Neural progenitor cell (in vitro differentiated cells): ENCODE measurements around the gene TSPAN5. TPM values are rescaled to one million over a fixed set of nuclear protein-coding genes. Genes with fewer than 3 reads are reported as not detected.
"Not testable (repeated sequence)": the region's sequence is repeated elsewhere in the genome, so short reads cannot be mapped to it uniquely, and the experiment has no call there.

Experiments used
- DNase-seq: peaks from one replicate; pipeline ENCODE4 v3.0.0-alpha.2; 2016; ENCODE audit warnings: low spot score
- H2AFZ ChIP-seq: fragments of 200-600 bp; sonication (generic); replicated peaks from 2 replicates; pipeline ENCODE4 v1.6.1; 2016; ENCODE audit warnings: antibody characterized with exemption
- H3F3A ChIP-seq: fragments of 200-600 bp; sonication (generic); 2 replicates; pipeline ENCODE4 v1.6.1; 2016; ENCODE audit warnings: antibody characterized with exemption, low read depth
- H3K27ac ChIP-seq: fragments of 200-600 bp; sonication (generic); 2 replicates; pipeline ENCODE4 v1.5.1; 2016; ENCODE audit warnings: mild to moderate bottlenecking
- H3K27me3 ChIP-seq: fragments of 200-600 bp; sonication (generic); 2 replicates; pipeline ENCODE4 v1.6.1; 2016; ENCODE audit warnings: mild to moderate bottlenecking, moderate library complexity
- H3K36me3 ChIP-seq: fragments of 200-600 bp; sonication (generic); 2 replicates; pipeline ENCODE4 v1.5.1; 2016
- H3K4me1 ChIP-seq: fragments of 200-600 bp; sonication (generic); 2 replicates; pipeline ENCODE4 v1.6.1; 2016; ENCODE audit warnings: mixed run types
- H3K4me2 ChIP-seq: fragments of 200-600 bp; sonication (generic); 2 replicates; pipeline ENCODE4 v1.6.1; 2016
- H3K4me3 ChIP-seq: fragments of 200-600 bp; sonication (generic); 2 replicates; pipeline ENCODE4 v1.5.1; 2016
- H3K79me2 ChIP-seq: fragments of 200-600 bp; sonication (generic); 2 replicates; pipeline ENCODE4 v1.6.1; 2016; ENCODE audit warnings: low read depth
- H3K9ac ChIP-seq: fragments of 200-600 bp; sonication (generic); 2 replicates; pipeline ENCODE4 v1.6.1; 2016
- H3K9me3 ChIP-seq: fragments of 200-600 bp; sonication (generic); 2 replicates; pipeline ENCODE4 v1.5.1; 2016; ENCODE audit warnings: low read depth
- H4K20me1 ChIP-seq: fragments of 200-600 bp; sonication (generic); 2 replicates; pipeline ENCODE4 v1.6.1; 2016; ENCODE audit warnings: low read depth
- H3K27ac Mint-ChIP-seq: 3 replicates; pipeline ENCODE4 v1.8.0; 2021; ENCODE audit warnings: mixed read lengths
- H3K27me3 Mint-ChIP-seq: 2 replicates; pipeline ENCODE4 v1.8.0; 2022; ENCODE audit warnings: low read depth, mild to moderate bottlenecking, inconsistent platforms, moderate library complexity, mixed read lengths; ENCODE audit not compliant: insufficient read depth
- H3K36me3 Mint-ChIP-seq: 3 replicates; pipeline ENCODE4 v1.8.0; 2021; ENCODE audit warnings: mixed read lengths
- H3K4me1 Mint-ChIP-seq: 3 replicates; pipeline ENCODE4 v1.8.0; 2021; ENCODE audit warnings: mixed read lengths
- H3K4me3 Mint-ChIP-seq: 3 replicates; pipeline ENCODE4 v1.8.0; 2021; ENCODE audit warnings: mild to moderate bottlenecking, moderate library complexity, mixed read lengths
- H3K9me3 Mint-ChIP-seq: 3 replicates; pipeline ENCODE4 v1.8.0; 2020; ENCODE audit warnings: mixed read lengths
- EZH2 ChIP-seq: fragments of 200-600 bp; sonication (generic); IDR thresholded peaks from 2 replicates; pipeline ENCODE4 v1.6.1; 2017; ENCODE audit warnings: antibody characterized with exemption, mild to moderate bottlenecking, moderate library complexity
- EZH2phosphoT487 ChIP-seq: fragments of 200-600 bp; sonication (generic); IDR thresholded peaks from 2 replicates; pipeline ENCODE4 v1.6.1; 2017; ENCODE audit warnings: antibody characterized with exemption
- total RNA-seq: library from RNA; depleted of rRNA; stranded (reverse); fragments of >200 nt; gene quantifications from 2 replicates; pipeline ENCODE4 v1.2.3, GENCODE V29; 2015; ENCODE audit warnings: low replicate concordance
- TF ChIP-seq, protein P1 (sequence below): fragments of 200-600 bp; sonication (generic); IDR thresholded peaks from 2 replicates; pipeline ENCODE4 v1.5.1; 2017; ENCODE audit warnings: antibody characterized with exemption, mild to moderate bottlenecking

Gene TSPAN5
- total RNA-seq, result 31.7 and 34.9 TPM in 2 replicates

DNA sequence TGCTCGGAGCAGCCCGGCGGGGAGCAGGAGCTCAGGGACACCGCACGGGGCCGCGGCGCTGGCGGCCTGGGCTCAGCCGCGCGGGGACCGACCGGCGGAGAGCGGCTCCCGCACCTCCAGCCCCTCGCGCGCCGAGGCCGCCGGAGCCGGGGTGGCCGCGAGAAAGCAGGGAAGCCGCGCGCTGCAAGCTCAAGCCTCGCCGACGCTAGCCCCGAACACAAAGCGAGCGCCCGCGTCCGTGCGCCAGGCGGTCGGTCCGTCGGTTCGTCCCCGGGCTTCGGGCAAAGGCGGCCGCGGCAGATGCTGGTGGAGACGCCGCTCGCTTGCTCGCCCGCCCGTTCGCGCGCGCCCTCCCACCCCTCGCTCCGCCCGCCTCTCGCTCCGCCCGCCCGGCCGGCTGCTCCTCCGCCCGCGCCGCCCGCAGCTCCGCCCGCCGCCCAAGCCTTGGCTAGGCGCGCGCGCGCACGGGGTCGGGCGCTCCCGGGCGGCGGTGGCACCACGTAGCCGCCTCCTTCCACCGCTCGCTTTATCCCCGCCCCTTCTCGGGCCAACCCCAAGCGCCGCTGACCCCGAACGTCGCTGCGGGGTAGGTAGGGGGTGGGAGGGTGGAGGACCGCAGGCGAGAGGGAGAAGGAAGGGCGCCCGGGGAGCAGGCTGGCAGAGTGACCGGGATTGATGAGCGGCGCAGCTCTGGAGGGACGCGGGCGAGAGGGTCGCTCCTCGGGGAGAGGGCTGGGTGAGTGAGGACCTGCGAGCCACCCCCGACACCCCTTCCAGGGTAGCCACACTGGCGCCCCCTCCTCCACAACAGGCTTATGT is at the start of gene TSPAN5:
Gene TSPAN5, minus strand, starts transcription at position 325 of the 819 bp plus-strand sequence.
- peaks cover 57% of the 10 kb centered on the region for H3F3A ChIP-seq
- H3K27me3 ChIP-seq, result peaks cover 20% of the 10 kb centered on the region
- H3K4me2 ChIP-seq, result peak within 1 kb of the TSS; percentile 80
- Mint-ChIP-seq H3K9me3 (peaks cover 6% of the 10 kb centered on the region), H3K4me1 (peaks cover 58% of the 10 kb centered on the region), H3K27me3 (peaks cover 9% of the 10 kb centered on the region), H3K4me3 (peak within 1 kb of the TSS; percentile 94), H3K27ac (peak within 1 kb of the TSS; percentile 21), H3K36me3 (peaks cover 9% of the 10 kb centered on the region)
- H3K4me1 ChIP-seq, result peaks cover 51% of the 10 kb centered on the region
- peak within 1 kb of the TSS; percentile 80 for H3K4me3 ChIP-seq
- TF ChIP-seq EZH2phosphoT487 (no peak), EZH2 (peak; percentile 0)
- TF ChIP-seq, protein P1, sequence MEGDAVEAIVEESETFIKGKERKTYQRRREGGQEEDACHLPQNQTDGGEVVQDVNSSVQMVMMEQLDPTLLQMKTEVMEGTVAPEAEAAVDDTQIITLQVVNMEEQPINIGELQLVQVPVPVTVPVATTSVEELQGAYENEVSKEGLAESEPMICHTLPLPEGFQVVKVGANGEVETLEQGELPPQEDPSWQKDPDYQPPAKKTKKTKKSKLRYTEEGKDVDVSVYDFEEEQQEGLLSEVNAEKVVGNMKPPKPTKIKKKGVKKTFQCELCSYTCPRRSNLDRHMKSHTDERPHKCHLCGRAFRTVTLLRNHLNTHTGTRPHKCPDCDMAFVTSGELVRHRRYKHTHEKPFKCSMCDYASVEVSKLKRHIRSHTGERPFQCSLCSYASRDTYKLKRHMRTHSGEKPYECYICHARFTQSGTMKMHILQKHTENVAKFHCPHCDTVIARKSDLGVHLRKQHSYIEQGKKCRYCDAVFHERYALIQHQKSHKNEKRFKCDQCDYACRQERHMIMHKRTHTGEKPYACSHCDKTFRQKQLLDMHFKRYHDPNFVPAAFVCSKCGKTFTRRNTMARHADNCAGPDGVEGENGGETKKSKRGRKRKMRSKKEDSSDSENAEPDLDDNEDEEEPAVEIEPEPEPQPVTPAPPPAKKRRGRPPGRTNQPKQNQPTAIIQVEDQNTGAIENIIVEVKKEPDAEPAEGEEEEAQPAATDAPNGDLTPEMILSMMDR, result no peak
- H3K27ac ChIP-seq, result peak within 1 kb of the TSS; percentile 46
- H4K20me1 ChIP-seq, result peaks cover 29% of the 10 kb centered on the region
- no peaks in the 10 kb centered on the region for H3K36me3 ChIP-seq
- H2AFZ ChIP-seq, result peak within 1 kb of the TSS; percentile 90
- no peaks in the 10 kb centered on the region for H3K9me3 ChIP-seq
- peak; percentile 95 for DNase-seq
- H3K79me2 ChIP-seq, result peaks cover 39% of the 10 kb centered on the region
- H3K9ac ChIP-seq, result no peak within 1 kb of the TSS

DNA sequence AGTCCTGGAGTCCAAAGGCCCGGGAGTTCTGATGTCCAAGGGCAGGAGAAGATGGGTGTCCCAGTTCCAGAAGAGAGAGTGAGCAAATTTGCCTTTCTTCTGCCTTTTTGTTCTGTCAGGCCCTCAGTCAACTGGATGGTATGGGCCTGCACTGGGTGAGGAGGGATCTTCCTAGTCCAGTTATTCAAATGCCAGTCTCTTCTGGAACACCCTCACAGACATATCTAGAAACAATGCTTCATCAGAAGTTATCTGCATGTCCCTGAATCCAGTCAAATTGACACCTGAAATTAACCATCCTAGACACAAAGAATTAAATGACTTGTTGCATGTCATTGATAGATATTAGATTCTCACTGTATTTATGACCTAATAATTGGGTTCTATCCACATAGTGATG is 48.5 kb upstream of the TSPAN5 start:
- H3K27me3 Mint-ChIP-seq, result no peaks in the 10 kb centered on the region
- Histone ChIP-seq H3K9ac (no peak overlapping the region), H3K36me3 (no peaks in the 10 kb centered on the region), H3K27me3 (no peaks in the 10 kb centered on the region), H3K9me3 (peaks cover 9% of the 10 kb centered on the region), H3K79me2 (no peaks in the 10 kb centered on the region), H3K4me1 (no peaks in the 10 kb centered on the region), H4K20me1 (no peaks in the 10 kb centered on the region), H3K4me2 (no peak overlapping the region), H3F3A (no peaks in the 10 kb centered on the region), H3K4me3 (no peak overlapping the region), H2AFZ (no peak overlapping the region), H3K27ac (no peak overlapping the region)
- peaks cover 5% of the 10 kb centered on the region for H3K36me3 Mint-ChIP-seq
- H3K9me3 Mint-ChIP-seq, result peaks cover 38% of the 10 kb centered on the region
- no peak overlapping the region for H3K27ac Mint-ChIP-seq
- no peaks in the 10 kb centered on the region for H3K4me1 Mint-ChIP-seq
- no peak overlapping the region for H3K4me3 Mint-ChIP-seq
- no peak for DNase-seq
- TF ChIP-seq EZH2phosphoT487 (no peak), EZH2 (no peak)
- TF ChIP-seq, protein P1, result no peak

- DNase-seq, result no peak
- Histone ChIP-seq H3K9me3 (peaks cover 9% of the 10 kb centered on the region), H4K20me1 (no peaks in the 10 kb centered on the region), H3F3A (no peaks in the 10 kb centered on the region), H3K79me2 (no peaks in the 10 kb centered on the region), H3K27ac (no peak overlapping the region), H3K4me1 (no peaks in the 10 kb centered on the region), H3K9ac (no peak overlapping the region), H2AFZ (no peak overlapping the region), H3K36me3 (no peaks in the 10 kb centered on the region), H3K27me3 (no peaks in the 10 kb centered on the region), H3K4me3 (no peak overlapping the region), H3K4me2 (no peak overlapping the region)
- H3K4me1 Mint-ChIP-seq, result no peaks in the 10 kb centered on the region
- H3K36me3 Mint-ChIP-seq, result peaks cover 5% of the 10 kb centered on the region
- no peak overlapping the region for H3K4me3 Mint-ChIP-seq
- H3K27ac Mint-ChIP-seq, result no peak overlapping the region
- H3K9me3 Mint-ChIP-seq, result peaks cover 38% of the 10 kb centered on the region
- no peak for TF ChIP-seq EZH2
- TF ChIP-seq, protein P1, result no peak
- TF ChIP-seq EZH2phosphoT487, result no peak
- H3K27me3 Mint-ChIP-seq, result no peaks in the 10 kb centered on the region
Observed at GRCh38 chr4:98706200-98706813, 47.9 kb upstream of the TSPAN5 start.

- not testable (repeated sequence) for H3K79me2 ChIP-seq, H3F3A ChIP-seq, DNase-seq, H3K9ac ChIP-seq, H3K27me3 Mint-ChIP-seq, H3K27ac Mint-ChIP-seq, H3K4me1 Mint-ChIP-seq, H3K36me3 ChIP-seq, H3K9me3 ChIP-seq, H4K20me1 ChIP-seq, H3K27me3 ChIP-seq, H3K4me1 ChIP-seq, H3K4me3 Mint-ChIP-seq, H3K27ac ChIP-seq, H3K4me2 ChIP-seq, H3K36me3 Mint-ChIP-seq, H2AFZ ChIP-seq, H3K4me3 ChIP-seq
- peaks cover 38% of the 10 kb centered on the region for H3K9me3 Mint-ChIP-seq
Observed at GRCh38 chr4:98705586-98705985, 47.2 kb upstream of the TSPAN5 start.
